ENCODE data around the gene DPH2.

- TF ChIP-seq POLR2A (IDR thresholded peaks at IDR 0.05) = no peak
- no peak for TF ChIP-seq CTCF (IDR thresholded peaks at IDR 0.05)
Measured at GRCh38 chr1:43925846-43926245, 44.0 kb upstream of the DPH2 start.
